Spinal cord (tissue), 10 donors: ENCODE data around the gene FDXACB1. TPM values are rescaled to one million over a fixed set of nuclear protein-coding genes. Genes with fewer than 3 reads are reported as not detected.

Experiments used
- DNase-seq, 6 donors: peaks; one replicate each; pipeline versions ENCODE4 v3.0.0 to v3.0.0-alpha.2; 2013 to 2015; ENCODE audit warnings: low spot score in 6 of 6, low read depth in 4 of 6
- H3K27ac ChIP-seq: one replicate; pipeline ENCODE4 v1.5.1; 2013; ENCODE audit warnings: low read depth, low read length, control low read depth
- H3K27me3 ChIP-seq: one replicate; pipeline ENCODE4 v1.6.1; 2013; ENCODE audit warnings: low read length; ENCODE audit not compliant: control insufficient read depth, insufficient read depth
- H3K36me3 ChIP-seq: one replicate; pipeline ENCODE4 v1.6.1; 2013; ENCODE audit warnings: low read length; ENCODE audit not compliant: control insufficient read depth, insufficient read depth
- H3K4me1 ChIP-seq: one replicate; pipeline ENCODE4 v1.6.1; 2013; ENCODE audit warnings: low read length; ENCODE audit not compliant: control insufficient read depth, insufficient read depth
- H3K4me3 ChIP-seq: one replicate; pipeline ENCODE4 v1.5.1; 2013; ENCODE audit warnings: low read depth, low read length, control low read depth
- H3K9me3 ChIP-seq: one replicate; pipeline ENCODE4 v1.6.1; 2013; ENCODE audit warnings: low read length; ENCODE audit not compliant: control insufficient read depth, insufficient read depth
- WGBS: methylation state at CpG from one replicate; pipeline ENCODE4 v1.1.5; 2013; ENCODE audit warnings: missing lambda C conversion rate; ENCODE audit not compliant: insufficient coverage; 5-methylcytosine and 5-hydroxymethylcytosine counted together
- long read RNA-seq, 4 donors: transcript quantifications; one replicate each; lab custom pipeline, GENCODE V29; 2026
- polyA plus RNA-seq, 2 donors: library from polyadenylated mRNA; unstranded; fragments of 120-200 nt; gene quantifications; one replicate each; pipeline ENCODE4 v1.2.1, GENCODE V29; 2013; ENCODE audit not compliant: insufficient read length in 2 of 2
- total RNA-seq, 2 donors: library from RNA; depleted of rRNA in 1 of 2; stranded (reverse); fragments of 120-200 nt in 1 of 2; fragments of >200 nt in 1 of 2; gene quantifications; one replicate each; pipeline versions ENCODE4 v1.2.3 to v1.2.4, GENCODE V29; 2013 to 2014
- donor health status: healthy.

Gene FDXACB1
- total RNA-seq (1 to 10 TPM; 4.6 to 7.1 TPM), polyA plus RNA-seq (1 to 10 TPM; 4.4 to 4.9 TPM)
- long read RNA-seq, donor 1, partial matches to known transcripts = 0 of 3 reads
- long read RNA-seq, donor 1, other reads (novel, unspliced or antisense) = 0 of 3 reads
- long read RNA-seq, donor 2, partial matches to known transcripts = 0 of 1 reads
- long read RNA-seq, donor 2, other reads (novel, unspliced or antisense) = 0 of 1 reads
- long read RNA-seq, donor 3, partial matches to known transcripts = 0 of 2 reads
- long read RNA-seq, donor 3, other reads (novel, unspliced or antisense) = 0 of 2 reads
- long read RNA-seq, donor 4, partial matches to known transcripts = 0 of 1 reads
- long read RNA-seq, donor 4, other reads (novel, unspliced or antisense) = 0 of 1 reads

DNA sequence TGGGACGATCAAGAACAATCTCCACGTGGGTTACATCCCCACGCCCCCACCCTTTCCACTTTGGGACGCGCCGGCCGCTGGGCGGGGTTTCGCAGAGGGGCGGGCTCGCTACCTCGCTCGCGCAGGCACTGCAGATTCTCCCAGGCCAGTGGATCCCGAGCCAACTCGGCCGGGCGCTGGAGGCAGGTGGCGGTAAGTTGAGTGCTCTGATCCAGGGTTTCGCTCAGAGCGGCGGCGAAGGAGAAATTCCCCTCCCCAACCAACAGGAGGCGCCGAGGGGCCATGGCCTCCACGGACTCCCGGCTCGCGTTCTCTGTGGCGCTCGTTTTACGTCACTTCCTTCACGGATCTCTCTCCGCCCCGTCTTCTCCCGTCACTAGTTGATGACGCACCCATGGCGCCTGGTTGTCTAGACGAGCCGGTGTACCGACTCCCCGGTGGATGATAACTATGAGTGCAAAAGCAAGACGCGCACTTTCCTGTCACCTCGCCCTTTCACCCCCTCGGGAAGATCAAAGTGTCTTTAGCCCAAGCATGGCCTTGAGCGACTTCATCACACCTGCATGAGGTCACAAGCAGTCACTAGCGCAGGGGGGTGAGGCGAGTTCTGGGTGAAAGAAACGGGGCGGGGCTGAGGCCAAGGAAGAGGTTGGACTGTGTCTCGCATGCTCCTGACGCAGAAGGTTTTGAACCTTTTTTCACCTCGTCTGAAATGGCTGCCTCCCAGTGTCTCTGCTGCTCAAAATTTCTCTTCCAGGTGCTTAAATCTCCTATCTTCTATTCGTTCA, at the start of gene FDXACB1, which contains the start of gene CFAP68:
FDXACB1 (minus strand) TSS at position 317 of the 788 bp plus-strand sequence; CDS start at position 284, 33 bp downstream.
CFAP68 (plus strand) TSS at position 693 of the 788 bp plus-strand sequence; CDS start at position 713, 20 bp downstream.
- Histone ChIP-seq H3K4me1 (no peaks in the 10 kb centered on the region), H3K36me3 (no peaks in the 10 kb centered on the region), H3K4me3 (peak within 1 kb of the TSS; percentile 93), H3K27ac (peak within 1 kb of the TSS; percentile 96), H3K27me3 (no peaks in the 10 kb centered on the region), H3K9me3 (no peaks in the 10 kb centered on the region)
- under 1% methylated on average over 49 of the region's 55 CpGs for WGBS
- DNase-seq = peak; percentile 95 to 99 (median 97)

DNA sequence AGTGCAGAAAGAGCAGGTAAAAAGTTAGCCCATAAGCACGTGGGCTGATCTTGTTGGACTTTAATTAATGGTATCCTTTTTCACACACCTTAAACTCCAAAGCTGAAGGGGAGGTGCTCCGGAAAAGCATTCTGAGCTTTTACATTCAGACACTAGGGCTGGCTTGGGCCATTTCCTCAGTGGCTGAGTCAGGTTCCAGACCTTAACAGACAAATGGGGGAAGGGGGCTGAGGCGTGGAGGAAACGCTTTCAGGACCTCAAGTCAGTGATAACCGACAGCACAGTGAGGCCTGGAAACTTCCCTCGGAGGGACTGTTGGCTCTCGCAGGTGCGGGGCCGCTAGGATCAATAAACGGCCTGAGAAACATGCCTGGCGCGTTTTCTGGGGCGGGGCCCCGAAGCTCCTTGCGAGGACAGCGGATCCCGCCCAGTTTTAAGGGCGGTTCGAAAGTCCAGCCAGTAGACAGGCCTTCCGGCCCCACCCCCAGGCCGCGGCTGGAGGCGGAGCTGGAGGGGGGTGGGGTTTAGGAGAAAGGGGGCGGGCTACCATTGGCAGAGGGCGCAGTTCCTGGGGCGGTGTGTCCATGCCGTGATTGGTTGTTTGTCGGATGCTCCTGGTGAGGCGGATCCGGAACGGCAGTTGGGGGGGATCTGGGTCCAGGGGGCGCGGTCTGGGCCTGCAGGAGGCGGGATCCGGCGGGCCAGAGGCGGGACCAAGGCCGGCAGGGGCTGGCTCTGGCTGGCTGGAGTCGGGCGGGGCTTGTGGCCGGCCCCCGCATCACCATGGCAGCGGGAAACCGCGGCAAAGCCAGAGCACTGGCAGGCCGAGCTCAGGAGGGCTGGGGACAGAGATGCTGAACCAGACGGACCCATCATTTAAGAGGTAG, 47.8 kb upstream of the FDXACB1 start:
- H3K9me3 ChIP-seq = no peaks in the 10 kb centered on the region
- peaks cover 18% of the 10 kb centered on the region for H3K4me1 ChIP-seq
- peak overlapping the region; percentile 60 for H3K4me3 ChIP-seq
- H3K27me3 ChIP-seq = no peaks in the 10 kb centered on the region
- no peaks in the 10 kb centered on the region for H3K36me3 ChIP-seq
- DNase-seq = peak; percentile 84 to 98 (median 93)
- H3K27ac ChIP-seq = peak overlapping the region; percentile 90
- WGBS = under 1% methylated on average over 38 of the region's 47 CpGs

- 94% methylated on average over 15 of the region's 16 CpGs for WGBS
- no peaks in the 10 kb centered on the region for H3K9me3 ChIP-seq
- no peaks in the 10 kb centered on the region for H3K27me3 ChIP-seq
- H3K36me3 ChIP-seq = no peaks in the 10 kb centered on the region
- peaks cover 18% of the 10 kb centered on the region for H3K4me1 ChIP-seq
- no peak for DNase-seq
- no peak overlapping the region for H3K4me3 ChIP-seq
- peak overlapping the region; percentile 90 for H3K27ac ChIP-seq
Measured at GRCh38 chr11:111925953-111926352, 47.0 kb upstream of the FDXACB1 start.

- Histone ChIP-seq H3K36me3 (no peaks in the 10 kb centered on the region), H3K9me3 (no peaks in the 10 kb centered on the region), H3K4me3 (no peak overlapping the region), H3K4me1 (peaks cover 19% of the 10 kb centered on the region), H3K27ac (peak overlapping the region; percentile 81), H3K27me3 (no peaks in the 10 kb centered on the region)
- no peak for DNase-seq
Measured at GRCh38 chr11:111923951-111924350, 45.0 kb upstream of the FDXACB1 start.

DNA sequence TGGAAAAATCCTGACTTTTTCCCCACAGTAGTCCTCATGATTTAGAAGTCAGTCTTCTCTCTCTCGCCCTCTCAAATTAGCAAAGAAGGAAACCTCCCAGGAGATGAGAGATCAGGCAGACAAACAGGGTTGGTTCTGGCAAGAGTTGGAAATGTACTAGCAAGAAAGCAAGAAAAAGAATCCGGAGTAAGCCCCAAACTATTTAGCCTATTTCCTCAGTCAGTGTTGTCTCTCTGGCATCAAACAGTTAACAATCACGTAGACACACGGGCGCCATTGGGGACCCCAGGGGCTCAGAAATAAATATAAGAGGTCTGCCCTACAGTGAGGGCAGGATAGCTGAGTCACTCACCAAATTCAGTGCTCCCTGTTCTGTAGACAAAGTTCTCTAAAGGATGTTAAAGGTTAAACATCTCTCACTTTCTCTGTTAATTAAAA, 44.4 kb upstream of the FDXACB1 start:
- peak overlapping the region; percentile 81 for H3K27ac ChIP-seq
- H3K36me3 ChIP-seq = no peaks in the 10 kb centered on the region
- no peaks in the 10 kb centered on the region for H3K9me3 ChIP-seq
- no peaks in the 10 kb centered on the region for H3K27me3 ChIP-seq
- DNase-seq = no peak
- peaks cover 23% of the 10 kb centered on the region for H3K4me1 ChIP-seq
- no peak overlapping the region for H3K4me3 ChIP-seq
- WGBS = 40% methylated on average over 1 of the region's 5 CpGs

DNA sequence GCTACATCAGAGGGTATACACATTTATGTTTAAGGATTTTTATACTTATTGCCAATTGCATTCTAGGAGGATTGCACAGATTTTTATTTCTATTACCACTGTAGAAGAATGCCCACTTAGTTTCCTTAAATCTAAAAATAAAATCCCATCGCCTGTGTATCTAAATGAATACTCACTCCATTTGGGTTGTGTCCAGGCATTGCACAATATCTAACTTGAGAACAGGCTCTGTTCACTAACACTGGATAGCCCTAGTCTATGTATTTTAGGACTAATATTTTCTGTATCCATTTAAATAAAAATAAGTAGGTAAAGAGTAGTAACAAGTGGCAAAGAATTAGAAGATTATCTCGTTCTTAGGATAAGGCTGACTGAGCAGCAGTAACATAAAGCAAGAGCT, 43.8 kb upstream of the FDXACB1 start:
- H3K27me3 ChIP-seq = no peaks in the 10 kb centered on the region
- peak overlapping the region; percentile 81 for H3K27ac ChIP-seq
- peaks cover 20% of the 10 kb centered on the region for H3K4me1 ChIP-seq
- H3K4me3 ChIP-seq = no peak overlapping the region
- no CpG with 5 or more reads among the region's 2 CpGs for WGBS
- H3K36me3 ChIP-seq = no peaks in the 10 kb centered on the region
- no peaks in the 10 kb centered on the region for H3K9me3 ChIP-seq
- peak in 1 of 6 donors; percentile 52 for DNase-seq

- WGBS = 94% methylated on average over 7 of the region's 7 CpGs
Measured at GRCh38 chr11:111921541-111922230, 42.7 kb upstream of the FDXACB1 start.

DNA sequence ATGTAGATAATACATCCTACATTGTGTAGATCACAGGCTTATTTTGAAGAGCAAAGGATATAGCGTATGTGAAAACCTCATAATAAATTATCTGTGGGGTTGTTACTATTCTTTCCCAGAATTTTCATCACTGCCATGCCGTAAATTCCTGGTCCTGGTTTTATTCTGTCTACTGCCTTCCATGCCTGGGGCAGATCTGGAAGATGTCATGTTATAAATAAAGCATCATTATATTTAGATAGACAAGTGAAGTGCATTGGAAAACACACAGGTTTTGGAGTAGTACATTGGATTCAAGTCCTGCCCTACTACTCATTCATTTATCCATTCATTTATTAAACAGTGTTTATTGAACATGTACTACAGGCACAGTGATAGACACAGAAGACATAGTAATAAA, 41.9 kb upstream of the FDXACB1 start:
- Histone ChIP-seq H3K4me1 (peaks cover 6% of the 10 kb centered on the region), H3K27ac (no peak overlapping the region), H3K27me3 (no peaks in the 10 kb centered on the region), H3K9me3 (no peaks in the 10 kb centered on the region), H3K36me3 (no peaks in the 10 kb centered on the region), H3K4me3 (no peak overlapping the region)
- DNase-seq = no peak
- WGBS = no CpG with 5 or more reads among the region's 2 CpGs

More at GRCh38 chr11:111921541-111922230, 42.7 kb upstream of the FDXACB1 start:
- Histone ChIP-seq H3K4me3 (no peak overlapping the region), H3K36me3 (no peaks in the 10 kb centered on the region), H3K4me1 (peaks cover 14% of the 10 kb centered on the region), H3K27me3 (no peaks in the 10 kb centered on the region), H3K27ac (no peak overlapping the region), H3K9me3 (no peaks in the 10 kb centered on the region)
- DNase-seq = no peak
